Central memory CD8-positive, alpha-beta T cell (primary cell): Measurements from ENCODE around the gene DIAPH2.

Source experiments
- ATAC-seq: fragments of 150-1000 bp; cut with Tn5 transposase; replicated peaks from 2 replicates; pipeline ENCODE4 v1.10.0; 2022; ENCODE audit warnings: mild to moderate bottlenecking, moderate FRiP score, moderate number of reproducible peaks; ENCODE audit not compliant: poor library complexity, severe bottlenecking; ENCODE audit errors: extremely low read depth
- DNase-seq, 2 donors: peaks; one replicate each; pipeline ENCODE4 v3.0.0; 2021; ENCODE audit warnings: low spot score in 2 of 2
- H3K27ac Mint-ChIP-seq: one replicate; pipeline ENCODE4 v1.8.0; 2022; ENCODE audit warnings: low read depth, mild to moderate bottlenecking, moderate library complexity, mixed read lengths
- H3K27me3 Mint-ChIP-seq: one replicate; pipeline ENCODE4 v1.8.0; 2022; ENCODE audit warnings: mixed read lengths
- H3K36me3 Mint-ChIP-seq: one replicate; pipeline ENCODE4 v1.8.0; 2022; ENCODE audit warnings: mild to moderate bottlenecking, moderate library complexity, mixed read lengths; ENCODE audit not compliant: insufficient read depth
- H3K4me1 Mint-ChIP-seq: one replicate; pipeline ENCODE4 v1.8.0; 2022; ENCODE audit warnings: mixed read lengths
- H3K4me3 Mint-ChIP-seq: one replicate; pipeline ENCODE4 v1.8.0; 2022; ENCODE audit warnings: mild to moderate bottlenecking, moderate library complexity, mixed read lengths
- H3K9me3 Mint-ChIP-seq: one replicate; pipeline ENCODE4 v1.8.0; 2022; ENCODE audit warnings: mixed read lengths

DIAPH2 gene

GRCh38 chrX:97529536-97530200, 845.0 kb downstream of the DIAPH2 start:
- Mint-ChIP-seq H3K9me3 (peaks cover 22% of the 10 kb centered on the region), H3K4me1 (no peaks in the 10 kb centered on the region), H3K36me3 (peaks cover 3% of the 10 kb centered on the region), H3K27me3 (no peaks in the 10 kb centered on the region), H3K4me3 (no peak overlapping the region), H3K27ac (no peak overlapping the region)
- DNase-seq (no peak), ATAC-seq (no peak)

- DNase-seq (no peak), ATAC-seq (no peak)
- Mint-ChIP-seq H3K36me3 (peaks cover 3% of the 10 kb centered on the region), H3K9me3 (peaks cover 22% of the 10 kb centered on the region), H3K27me3 (no peaks in the 10 kb centered on the region), H3K4me3 (no peak overlapping the region), H3K4me1 (no peaks in the 10 kb centered on the region), H3K27ac (no peak overlapping the region)
Measured at GRCh38 chrX:97531825-97532224, 847.2 kb downstream of the DIAPH2 start.

GRCh38 chrX:97538745-97539144, 854.1 kb downstream of the DIAPH2 start:
- no peak for ATAC-seq
- Mint-ChIP-seq H3K4me1 (no peaks in the 10 kb centered on the region), H3K9me3 (no peaks in the 10 kb centered on the region), H3K27me3 (no peaks in the 10 kb centered on the region), H3K36me3 (no peaks in the 10 kb centered on the region), H3K27ac (no peak overlapping the region), H3K4me3 (no peak overlapping the region)
- no peak for DNase-seq

GRCh38 chrX:97539970-97540519, 855.4 kb downstream of the DIAPH2 start:
- Mint-ChIP-seq H3K4me3 (no peak overlapping the region), H3K9me3 (no peaks in the 10 kb centered on the region), H3K36me3 (no peaks in the 10 kb centered on the region), H3K27ac (no peak overlapping the region), H3K4me1 (no peaks in the 10 kb centered on the region), H3K27me3 (no peaks in the 10 kb centered on the region)
- DNase-seq (no peak), ATAC-seq (no peak)

GRCh38 chrX:97547877-97548578, 863.4 kb downstream of the DIAPH2 start:
- no peaks in the 10 kb centered on the region for H3K27me3 Mint-ChIP-seq
- ATAC-seq (no peak), DNase-seq (no peak)
- no peaks in the 10 kb centered on the region for H3K9me3 Mint-ChIP-seq
- no peak overlapping the region for H3K27ac Mint-ChIP-seq
- no peaks in the 10 kb centered on the region for H3K4me1 Mint-ChIP-seq
- no peak overlapping the region for H3K4me3 Mint-ChIP-seq
- peaks cover 2% of the 10 kb centered on the region for H3K36me3 Mint-ChIP-seq

GRCh38 chrX:97551821-97552220, 867.2 kb downstream of the DIAPH2 start:
- no peaks in the 10 kb centered on the region for H3K36me3 Mint-ChIP-seq
- H3K27me3 Mint-ChIP-seq = no peaks in the 10 kb centered on the region
- no peak for ATAC-seq
- H3K27ac Mint-ChIP-seq = no peak overlapping the region
- no peak overlapping the region for H3K4me3 Mint-ChIP-seq
- no peaks in the 10 kb centered on the region for H3K9me3 Mint-ChIP-seq
- DNase-seq = no peak
- no peaks in the 10 kb centered on the region for H3K4me1 Mint-ChIP-seq

- H3K27me3 Mint-ChIP-seq = no peaks in the 10 kb centered on the region
- no peaks in the 10 kb centered on the region for H3K36me3 Mint-ChIP-seq
- no peaks in the 10 kb centered on the region for H3K9me3 Mint-ChIP-seq
- no peaks in the 10 kb centered on the region for H3K4me1 Mint-ChIP-seq
- DNase-seq = no peak
- ATAC-seq = no peak
- no peak overlapping the region for H3K4me3 Mint-ChIP-seq
- H3K27ac Mint-ChIP-seq = no peak overlapping the region
Measured at GRCh38 chrX:97553833-97554232, 869.2 kb downstream of the DIAPH2 start.

GRCh38 chrX:97556359-97556758, 871.7 kb downstream of the DIAPH2 start:
- Mint-ChIP-seq H3K27ac (no peak overlapping the region), H3K27me3 (no peaks in the 10 kb centered on the region), H3K9me3 (no peaks in the 10 kb centered on the region), H3K36me3 (no peaks in the 10 kb centered on the region), H3K4me1 (no peaks in the 10 kb centered on the region), H3K4me3 (no peak overlapping the region)
- ATAC-seq (no peak), DNase-seq (no peak)

GRCh38 chrX:97563531-97564133, 879.0 kb downstream of the DIAPH2 start:
- ATAC-seq = peak; percentile 96
- DNase-seq = peak in 1 of 2 donors; percentile 14
- Mint-ChIP-seq H3K36me3 (peaks cover 2% of the 10 kb centered on the region), H3K4me1 (peaks cover 6% of the 10 kb centered on the region), H3K27ac (peak overlapping the region; percentile 91), H3K27me3 (no peaks in the 10 kb centered on the region), H3K4me3 (peak overlapping the region; percentile 79), H3K9me3 (no peaks in the 10 kb centered on the region)

- ATAC-seq = no peak
Measured at GRCh38 chrX:97564496-97564895, 879.9 kb downstream of the DIAPH2 start.

GRCh38 chrX:97587171-97587570, 902.5 kb downstream of the DIAPH2 start:
- no peak overlapping the region for H3K4me3 Mint-ChIP-seq
- no peaks in the 10 kb centered on the region for H3K4me1 Mint-ChIP-seq

More at GRCh38 chrX:97564496-97564895, 879.9 kb downstream of the DIAPH2 start:
- no peaks in the 10 kb centered on the region for H3K27me3 Mint-ChIP-seq
- no peak overlapping the region for H3K27ac Mint-ChIP-seq
- no peak overlapping the region for H3K4me3 Mint-ChIP-seq
- DNase-seq = no peak
- H3K36me3 Mint-ChIP-seq = peaks cover 2% of the 10 kb centered on the region
- peaks cover 6% of the 10 kb centered on the region for H3K4me1 Mint-ChIP-seq
- H3K9me3 Mint-ChIP-seq = no peaks in the 10 kb centered on the region

GRCh38 chrX:97594646-97595224, 910.1 kb downstream of the DIAPH2 start:
- Mint-ChIP-seq H3K36me3 (no peaks in the 10 kb centered on the region), H3K27me3 (no peaks in the 10 kb centered on the region), H3K4me3 (no peak overlapping the region), H3K9me3 (no peaks in the 10 kb centered on the region), H3K27ac (no peak overlapping the region), H3K4me1 (peaks cover 7% of the 10 kb centered on the region)
- DNase-seq (no peak), ATAC-seq (no peak)

More at GRCh38 chrX:97587171-97587570, 902.5 kb downstream of the DIAPH2 start:
- no peak for DNase-seq
- Mint-ChIP-seq H3K9me3 (no peaks in the 10 kb centered on the region), H3K27ac (no peak overlapping the region), H3K36me3 (no peaks in the 10 kb centered on the region), H3K27me3 (no peaks in the 10 kb centered on the region)
- ATAC-seq = no peak
